Measurements from ENCODE around the gene MRPS10. TPM values are rescaled to one million over a fixed set of nuclear protein-coding genes. Genes with fewer than 3 reads are reported as not detected.

MRPS10 gene
- total RNA-seq, 1 experiment from 2014 or later = 62.1 TPM

DNA sequence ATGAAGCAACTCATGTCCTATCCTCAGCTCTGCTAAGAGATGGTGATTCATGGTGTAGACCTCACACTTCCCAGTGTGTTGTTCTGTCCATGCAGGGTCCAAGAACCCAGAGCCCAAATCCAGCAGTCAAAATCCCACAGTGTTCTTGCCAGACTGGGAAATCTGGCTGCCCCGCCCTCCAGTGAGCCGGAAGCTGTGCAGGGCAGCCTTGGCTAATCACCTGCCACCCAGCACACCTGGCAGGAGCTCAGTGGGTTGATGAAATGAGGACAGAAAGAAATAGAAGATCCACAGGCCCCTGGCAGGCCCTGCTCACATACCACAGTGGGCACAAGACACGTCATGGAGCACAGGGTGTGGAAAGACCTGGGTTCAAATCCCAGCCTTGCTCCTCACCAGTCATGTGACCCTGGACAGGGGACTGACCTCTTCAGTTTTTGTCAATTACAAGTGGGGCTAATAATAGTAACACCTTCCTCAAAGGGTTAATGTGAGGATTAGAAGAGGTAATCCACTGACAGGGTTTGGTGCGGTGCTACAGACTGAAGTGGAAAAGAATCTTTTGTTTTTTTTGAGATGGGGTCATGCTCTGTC lies 58.1 kb downstream of the MRPS10 start:
- DNase-seq (ENCODE audit: low read depth, low spot score) (no peak), ATAC-seq (no peak)
- Histone ChIP-seq H3K9me2 (ENCODE audit: insufficient read depth) (no peaks in the 10 kb centered on the region), H2AFZ (ENCODE audit: low read depth, low read length, poor library complexity, severe bottlenecking) (no peak overlapping the region), H3K27ac (ENCODE audit: low read depth, low read length) (no peak overlapping the region), H3K4me1 (ENCODE audit: control insufficient read depth in 1 of 2, insufficient read depth in 2 of 2, low read length in 2 of 2) (peaks cover 0 to 7% of the 10 kb centered on the region in 2 experiments; a peak in 1 of 4 replicates), H3K36me3 (ENCODE audit: control insufficient read depth in 1 of 2, insufficient read depth in 2 of 2, low read length in 2 of 2) (no peaks in the 10 kb centered on the region), H3K9ac (ENCODE audit: low read length) (no peak overlapping the region), H4K20me1 (ENCODE audit: insufficient read depth) (no peaks in the 10 kb centered on the region), H3K27me3 (ENCODE audit: insufficient read depth, low read length) (no peaks in the 10 kb centered on the region), H3K4me2 (ENCODE audit: low read length) (no peak overlapping the region), H3K79me2 (ENCODE audit: insufficient read depth, low read length) (no peaks in the 10 kb centered on the region), H3K4me3 (replicated peaks in 1 of 2; ENCODE audit: low read depth in 1 of 2, low read length in 2 of 2) (no peak overlapping the region), H3K9me3 (ENCODE audit: control insufficient read depth in 1 of 2, insufficient read depth in 1 of 2, low read depth in 1 of 2, low read length in 2 of 2) (no peaks in the 10 kb centered on the region)
- BruUV-seq (replicated peaks) = no TSS peak
- intact Hi-C loops (cut with micrococcal nuclease) = loop anchor here (10.0 kb wide), 1 partner anchor 375 kb away; the partner anchor contains the start of genes PRICKLE4 and TOMM6
- RAD21 ChIA-PET (ENCODE audit: low non-redundant PET in 1 of 2, low total read pairs in 2 of 2, uncharacterized antibody in 2 of 2, unreplicated experiment in 2 of 2) = no interaction called here
- POLR2A ChIA-PET = no interaction called here
- no peak for TF ChIP-seq POLR2A (IDR thresholded peaks at IDR 0.05; ENCODE audit: borderline replicate concordance, extremely low read depth, insufficient read depth, insufficient read length)
- no peak for TF ChIP-seq CEBPB (IDR thresholded peaks at IDR 0.05; ENCODE audit: low read depth)
- no peak for TF ChIP-seq YY1 (IDR thresholded peaks at IDR 0.05; ENCODE audit: extremely low read depth, insufficient replicate concordance, low read depth, low read length)
- CTCF ChIA-PET = no interaction called here

DNA sequence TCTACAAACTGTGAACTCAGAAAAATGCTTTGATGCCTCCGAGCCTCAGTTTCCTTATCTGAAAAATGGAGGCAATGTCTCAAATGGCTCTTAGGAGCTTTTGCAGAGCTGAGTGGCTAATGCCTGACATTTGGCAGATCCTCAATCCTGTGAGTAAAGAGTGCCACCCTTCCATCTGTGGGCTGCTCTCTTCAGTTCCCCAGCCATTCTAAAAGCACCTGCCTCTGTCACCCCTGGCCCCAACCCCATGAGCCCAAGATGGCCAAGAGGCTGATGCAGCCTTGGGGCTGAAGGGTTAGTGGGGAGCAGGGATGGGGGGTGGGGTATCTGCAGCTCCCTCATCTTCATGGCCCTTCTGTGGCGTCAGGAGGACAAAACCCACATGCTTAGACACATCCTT lies 59.0 kb downstream of the MRPS10 start:
- H3K36me3 ChIP-seq (ENCODE audit: control insufficient read depth in 1 of 2, insufficient read depth in 2 of 2, low read length in 2 of 2) = no peaks in the 10 kb centered on the region
- no peak for DNase-seq (ENCODE audit: low read depth, low spot score)
- ChIA-PET RAD21 (ENCODE audit: low non-redundant PET in 1 of 2, low total read pairs in 2 of 2, uncharacterized antibody in 2 of 2, unreplicated experiment in 2 of 2) (no interaction called here), CTCF (no interaction called here), POLR2A (no interaction called here)
- H3K79me2 ChIP-seq (ENCODE audit: insufficient read depth, low read length) = no peaks in the 10 kb centered on the region
- no peak overlapping the region for H3K27ac ChIP-seq (ENCODE audit: low read depth, low read length)
- no peaks in the 10 kb centered on the region for H3K27me3 ChIP-seq (ENCODE audit: insufficient read depth, low read length)
- H3K9ac ChIP-seq (ENCODE audit: low read length) = no peak overlapping the region
- no peaks in the 10 kb centered on the region for H3K9me2 ChIP-seq (ENCODE audit: insufficient read depth)
- BruUV-seq (replicated peaks) = no TSS peak
- peaks cover 0 to 7% of the 10 kb centered on the region in 2 experiments; a peak in 1 of 4 replicates for H3K4me1 ChIP-seq (ENCODE audit: control insufficient read depth in 1 of 2, insufficient read depth in 2 of 2, low read length in 2 of 2)
- intact Hi-C loops (cut with micrococcal nuclease) = no loop called here
- no peak overlapping the region for H3K4me2 ChIP-seq (ENCODE audit: low read length)
- no peak for ATAC-seq
- no peaks in the 10 kb centered on the region for H3K9me3 ChIP-seq (ENCODE audit: control insufficient read depth in 1 of 2, insufficient read depth in 1 of 2, low read depth in 1 of 2, low read length in 2 of 2)
- no peak overlapping the region for H2AFZ ChIP-seq (ENCODE audit: low read depth, low read length, poor library complexity, severe bottlenecking)
- H3K4me3 ChIP-seq (replicated peaks in 1 of 2; ENCODE audit: low read depth in 1 of 2, low read length in 2 of 2) = no peak overlapping the region
- TF ChIP-seq ZFX (IDR thresholded peaks at IDR 0.05) (no peak), SRF (IDR thresholded peaks at IDR 0.05; ENCODE audit: low read depth) (no peak), JUND (IDR thresholded peaks at IDR 0.05) (no peak), RAD21 (IDR thresholded peaks at IDR 0.05; ENCODE audit: low read depth) (no peak), TCF7L2 (IDR thresholded peaks at IDR 0.05; ENCODE audit: borderline replicate concordance, extremely low read depth, insufficient read depth, insufficient read length) (no peak), ZNF274 (IDR thresholded peaks at IDR 0.05; ENCODE audit: low read depth, low read length) (no peak), YY1 (IDR thresholded peaks at IDR 0.05; ENCODE audit: extremely low read depth, insufficient replicate concordance, low read depth, low read length) (no peak), POLR2A (IDR thresholded peaks at IDR 0.05; ENCODE audit: borderline replicate concordance, extremely low read depth, insufficient read depth, insufficient read length) (no peak), ELF1 (IDR thresholded peaks at IDR 0.05; ENCODE audit: borderline replicate concordance, low read depth) (no peak), SP1 (IDR thresholded peaks at IDR 0.05; ENCODE audit: low read depth) (no peak), EZH2 (IDR thresholded peaks at IDR 0.05) (no peak)
- TF ChIP-seq, protein P1, sequence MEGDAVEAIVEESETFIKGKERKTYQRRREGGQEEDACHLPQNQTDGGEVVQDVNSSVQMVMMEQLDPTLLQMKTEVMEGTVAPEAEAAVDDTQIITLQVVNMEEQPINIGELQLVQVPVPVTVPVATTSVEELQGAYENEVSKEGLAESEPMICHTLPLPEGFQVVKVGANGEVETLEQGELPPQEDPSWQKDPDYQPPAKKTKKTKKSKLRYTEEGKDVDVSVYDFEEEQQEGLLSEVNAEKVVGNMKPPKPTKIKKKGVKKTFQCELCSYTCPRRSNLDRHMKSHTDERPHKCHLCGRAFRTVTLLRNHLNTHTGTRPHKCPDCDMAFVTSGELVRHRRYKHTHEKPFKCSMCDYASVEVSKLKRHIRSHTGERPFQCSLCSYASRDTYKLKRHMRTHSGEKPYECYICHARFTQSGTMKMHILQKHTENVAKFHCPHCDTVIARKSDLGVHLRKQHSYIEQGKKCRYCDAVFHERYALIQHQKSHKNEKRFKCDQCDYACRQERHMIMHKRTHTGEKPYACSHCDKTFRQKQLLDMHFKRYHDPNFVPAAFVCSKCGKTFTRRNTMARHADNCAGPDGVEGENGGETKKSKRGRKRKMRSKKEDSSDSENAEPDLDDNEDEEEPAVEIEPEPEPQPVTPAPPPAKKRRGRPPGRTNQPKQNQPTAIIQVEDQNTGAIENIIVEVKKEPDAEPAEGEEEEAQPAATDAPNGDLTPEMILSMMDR (IDR thresholded peaks at IDR 0.05 in 2 of 3, conservative IDR thresholded peaks at IDR 0.05 in 1 of 3; ENCODE audit: borderline replicate concordance in 1 of 3, insufficient read depth in 1 of 3, low read depth in 2 of 3, low read length in 2 of 3) = no peak
- TF ChIP-seq, protein P2, sequence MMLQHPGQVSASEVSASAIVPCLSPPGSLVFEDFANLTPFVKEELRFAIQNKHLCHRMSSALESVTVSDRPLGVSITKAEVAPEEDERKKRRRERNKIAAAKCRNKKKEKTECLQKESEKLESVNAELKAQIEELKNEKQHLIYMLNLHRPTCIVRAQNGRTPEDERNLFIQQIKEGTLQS (IDR thresholded peaks at IDR 0.05) = no peak
- TF ChIP-seq, protein P3, sequence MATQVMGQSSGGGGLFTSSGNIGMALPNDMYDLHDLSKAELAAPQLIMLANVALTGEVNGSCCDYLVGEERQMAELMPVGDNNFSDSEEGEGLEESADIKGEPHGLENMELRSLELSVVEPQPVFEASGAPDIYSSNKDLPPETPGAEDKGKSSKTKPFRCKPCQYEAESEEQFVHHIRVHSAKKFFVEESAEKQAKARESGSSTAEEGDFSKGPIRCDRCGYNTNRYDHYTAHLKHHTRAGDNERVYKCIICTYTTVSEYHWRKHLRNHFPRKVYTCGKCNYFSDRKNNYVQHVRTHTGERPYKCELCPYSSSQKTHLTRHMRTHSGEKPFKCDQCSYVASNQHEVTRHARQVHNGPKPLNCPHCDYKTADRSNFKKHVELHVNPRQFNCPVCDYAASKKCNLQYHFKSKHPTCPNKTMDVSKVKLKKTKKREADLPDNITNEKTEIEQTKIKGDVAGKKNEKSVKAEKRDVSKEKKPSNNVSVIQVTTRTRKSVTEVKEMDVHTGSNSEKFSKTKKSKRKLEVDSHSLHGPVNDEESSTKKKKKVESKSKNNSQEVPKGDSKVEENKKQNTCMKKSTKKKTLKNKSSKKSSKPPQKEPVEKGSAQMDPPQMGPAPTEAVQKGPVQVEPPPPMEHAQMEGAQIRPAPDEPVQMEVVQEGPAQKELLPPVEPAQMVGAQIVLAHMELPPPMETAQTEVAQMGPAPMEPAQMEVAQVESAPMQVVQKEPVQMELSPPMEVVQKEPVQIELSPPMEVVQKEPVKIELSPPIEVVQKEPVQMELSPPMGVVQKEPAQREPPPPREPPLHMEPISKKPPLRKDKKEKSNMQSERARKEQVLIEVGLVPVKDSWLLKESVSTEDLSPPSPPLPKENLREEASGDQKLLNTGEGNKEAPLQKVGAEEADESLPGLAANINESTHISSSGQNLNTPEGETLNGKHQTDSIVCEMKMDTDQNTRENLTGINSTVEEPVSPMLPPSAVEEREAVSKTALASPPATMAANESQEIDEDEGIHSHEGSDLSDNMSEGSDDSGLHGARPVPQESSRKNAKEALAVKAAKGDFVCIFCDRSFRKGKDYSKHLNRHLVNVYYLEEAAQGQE (IDR thresholded peaks at IDR 0.05; ENCODE audit: low read depth) = no peak
- no peaks in the 10 kb centered on the region for H4K20me1 ChIP-seq (ENCODE audit: insufficient read depth)
